Brain microvascular endothelial cell (primary cell): ENCODE measurements around the gene INA.

ENCODE experiments used
- DNase-seq: peaks from one replicate; pipeline ENCODE4 v3.0.0-alpha.2; 2020
- H3K27ac ChIP-seq: fragments of 250-450 bp; sonication (Bioruptor Pico); 2 replicates; pipeline ENCODE4 v1.5.1; 2020; ENCODE audit warnings: mild to moderate bottlenecking, moderate library complexity
- H3K27me3 ChIP-seq: fragments of 250-450 bp; sonication (Bioruptor Pico); replicated peaks from 2 replicates; pipeline ENCODE4 v1.5.1; 2020; ENCODE audit warnings: mild to moderate bottlenecking
- H3K36me3 ChIP-seq: fragments of 250-450 bp; sonication (Bioruptor Pico); replicated peaks from 2 replicates; pipeline ENCODE4 v1.5.1; 2020; ENCODE audit warnings: mild to moderate bottlenecking
- H3K4me3 ChIP-seq: 2 replicates; pipeline ENCODE4 v1.5.1; 2011; ENCODE audit warnings: low read depth, mild to moderate bottlenecking, control low read depth, low read length, moderate library complexity
- CTCF ChIP-seq: IDR thresholded peaks from 2 replicates; pipeline ENCODE4 v1.5.1; 2011; ENCODE audit warnings: low read depth, mild to moderate bottlenecking, moderate library complexity, low read length, control low read depth, inconsistent platforms; ENCODE audit errors: missing control alignments
- in situ Hi-C: cut with HindIII; loops from 2 replicates; pipeline ENCODE4 v1.10.0; 2017; ENCODE audit warnings: low sequenced_read_pairs, low pct_ligation_motif_present

INA gene

DNA sequence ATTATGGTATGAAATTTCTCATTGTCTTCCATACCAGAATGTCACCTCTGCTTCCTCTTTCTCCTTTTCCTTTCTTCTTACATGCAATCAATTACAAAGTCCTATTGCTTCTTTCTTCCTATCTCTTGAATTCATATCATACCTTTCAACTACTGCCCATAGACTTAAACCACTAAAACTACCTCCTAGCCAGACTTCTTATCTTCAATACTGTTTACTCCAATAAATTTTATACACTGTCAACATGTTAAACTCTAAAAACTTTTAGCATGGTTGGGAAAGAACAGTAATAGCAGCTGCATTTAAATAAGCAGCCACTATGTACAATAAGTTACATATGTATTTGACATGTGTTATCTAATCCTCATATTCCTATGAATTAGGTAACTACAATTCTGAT lies 39.1 kb downstream of the INA start:
- in situ Hi-C loops, result no loop called here
- no peak overlapping the region for H3K27ac ChIP-seq
- peaks cover 11% of the 10 kb centered on the region for H3K36me3 ChIP-seq
- no peak for DNase-seq
- no peaks in the 10 kb centered on the region for H3K27me3 ChIP-seq
- H3K4me3 ChIP-seq, result no peak overlapping the region
- TF ChIP-seq CTCF, result no peak

DNA sequence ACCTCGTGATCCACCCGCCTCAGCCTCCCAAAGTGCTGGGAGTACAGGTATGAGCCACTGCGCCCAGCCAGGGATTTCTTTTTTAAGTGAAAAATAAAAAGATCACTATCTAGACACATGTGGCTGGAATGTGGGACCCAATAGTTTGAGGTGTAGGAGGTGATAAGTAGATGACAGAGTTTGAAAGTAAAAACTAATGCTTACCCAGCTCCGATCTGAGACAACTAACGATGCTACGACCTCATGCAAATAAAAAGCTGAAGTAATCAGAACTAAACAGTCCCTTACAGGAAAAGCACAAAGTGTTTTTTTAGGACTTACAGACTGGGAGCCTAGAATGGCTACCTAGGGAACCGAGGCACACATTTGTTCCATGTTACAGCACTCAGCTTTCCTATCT lies 51.0 kb downstream of the INA start:
- in situ Hi-C loops, result no loop called here
- TF ChIP-seq CTCF, result no peak
- H3K27ac ChIP-seq, result no peak overlapping the region
- DNase-seq, result no peak
- no peak overlapping the region for H3K4me3 ChIP-seq
- H3K36me3 ChIP-seq, result peaks cover 10% of the 10 kb centered on the region
- no peaks in the 10 kb centered on the region for H3K27me3 ChIP-seq

DNA sequence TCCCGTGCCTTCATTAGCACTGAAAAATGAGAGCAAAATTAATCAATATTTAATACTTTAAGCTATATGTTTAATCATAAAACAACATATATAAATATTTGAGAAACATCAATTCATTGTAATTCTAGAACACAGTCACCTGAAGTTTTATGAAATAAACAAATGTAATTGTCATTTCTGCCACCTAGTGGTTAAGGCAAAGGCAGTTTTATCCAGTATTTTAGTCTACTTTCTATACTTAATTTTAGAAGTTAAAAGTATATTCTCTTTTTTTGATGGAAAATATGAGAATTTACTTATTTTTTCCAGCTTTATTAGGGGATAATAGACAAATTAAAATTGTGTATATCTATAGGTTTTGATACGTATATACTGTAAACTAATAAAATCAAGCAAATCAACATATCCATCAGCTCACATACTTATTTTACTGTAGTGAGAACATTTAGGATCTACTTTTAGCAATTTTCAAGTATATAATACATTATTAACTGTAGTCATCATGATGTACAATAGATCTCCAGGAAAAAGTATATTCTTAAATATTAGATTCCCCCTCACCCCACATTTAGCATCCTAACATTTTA lies 57.1 kb downstream of the INA start:
- H3K4me3 ChIP-seq, result no peak overlapping the region
- no peak overlapping the region for H3K27ac ChIP-seq
- no peaks in the 10 kb centered on the region for H3K27me3 ChIP-seq
- H3K36me3 ChIP-seq, result peaks cover 16% of the 10 kb centered on the region
- DNase-seq, result no peak
- TF ChIP-seq CTCF, result peak; percentile 54
- in situ Hi-C loops, result no loop called here

- H3K36me3 ChIP-seq, result peaks cover 17% of the 10 kb centered on the region
- in situ Hi-C loops, result no loop called here
- H3K27ac ChIP-seq, result no peak overlapping the region
- no peaks in the 10 kb centered on the region for H3K27me3 ChIP-seq
- no peak overlapping the region for H3K4me3 ChIP-seq
- TF ChIP-seq CTCF, result no peak
- DNase-seq, result no peak
Observed at GRCh38 chr10:103334567-103334966, 57.6 kb downstream of the INA start.

DNA sequence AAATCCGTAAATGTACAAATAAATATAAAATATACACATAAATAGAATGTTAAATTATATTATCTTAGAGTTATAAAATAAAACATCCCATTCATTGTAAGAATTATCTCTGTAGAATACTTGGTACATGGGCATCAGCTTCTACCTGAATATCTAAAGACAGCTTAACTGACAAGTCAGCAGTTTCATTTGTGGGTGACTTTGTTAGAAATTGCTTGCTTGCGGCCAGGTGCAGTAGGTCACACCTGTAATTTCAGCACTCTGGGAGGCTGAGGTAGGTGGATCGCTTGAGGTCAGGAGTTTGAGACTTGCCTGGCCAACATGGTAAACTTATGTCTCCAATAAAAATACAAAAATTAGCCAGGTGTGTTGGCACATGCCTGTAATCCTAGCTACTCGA lies 59.4 kb downstream of the INA start:
- H3K27me3 ChIP-seq, result no peaks in the 10 kb centered on the region
- no peak for TF ChIP-seq CTCF
- in situ Hi-C loops, result no loop called here
- no peak for DNase-seq
- peaks cover 15% of the 10 kb centered on the region for H3K36me3 ChIP-seq
- H3K27ac ChIP-seq, result no peak overlapping the region
- H3K4me3 ChIP-seq, result no peak overlapping the region
